HepG2 (cell line): ENCODE results near the gene SPTSSA. TPM values are rescaled to one million over a fixed set of nuclear protein-coding genes. Genes with fewer than 3 reads are reported as not detected.
A peak's percentile ranks its signal among the peaks of the same experiment; 100 is the strongest.

Experiments used
- ARNT2 ChIP-seq: sonication (generic); formaldehyde crosslinking; IDR thresholded peaks from 2 replicates; pipeline ENCODE4 v1.8.0; 2022; ENCODE audit warnings: mild to moderate bottlenecking, low read depth, missing genetic modification reagents, moderate library complexity
- EEA1 ChIP-seq: sonication (generic); formaldehyde crosslinking; IDR thresholded peaks from 2 replicates; pipeline ENCODE4 v1.5.1; 2020; ENCODE audit warnings: mild to moderate bottlenecking, missing genetic modification reagents, borderline replicate concordance
- KDM5A ChIP-seq: fragments of 200-600 bp; sonication (generic); IDR thresholded peaks from 2 replicates; pipeline ENCODE4 v1.7.0; 2018; ENCODE audit warnings: antibody characterized with exemption, mild to moderate bottlenecking, low read length, borderline replicate concordance
- RARA ChIP-seq: IDR thresholded peaks from 2 replicates; pipeline ENCODE4 v1.6.1; 2016; ENCODE audit warnings: missing genetic modification reagents, missing compliant biosample characterization
- RBM39 ChIP-seq: fragments of 200-400 bp; formaldehyde crosslinking; IDR thresholded peaks from one replicate; pipeline ENCODE4 v1.6.1; 2018; ENCODE audit warnings: antibody characterized with exemption, mild to moderate bottlenecking, low read depth, low read length; ENCODE audit not compliant: poor library complexity, severe bottlenecking
- RFXANK ChIP-seq: IDR thresholded peaks from 2 replicates; pipeline ENCODE4 v1.6.1; 2016
- SETDB1 ChIP-seq: sonication (generic); formaldehyde crosslinking; IDR thresholded peaks from 2 replicates; pipeline ENCODE4 v1.5.1; 2020; ENCODE audit warnings: missing genetic modification reagents, mild to moderate bottlenecking, borderline replicate concordance
- ZFP1 ChIP-seq: IDR thresholded peaks from 2 replicates; pipeline ENCODE4 v1.6.1; 2016
- ZNF232 ChIP-seq: sonication (generic); formaldehyde crosslinking; IDR thresholded peaks from 2 replicates; pipeline ENCODE4 v1.4.0; 2020; ENCODE audit warnings: missing genetic modification reagents, borderline replicate concordance
- ZNF33A ChIP-seq: sonication (generic); formaldehyde crosslinking; IDR thresholded peaks from 2 replicates; pipeline ENCODE4 v1.5.1; 2020; ENCODE audit warnings: missing genetic modification reagents, mild to moderate bottlenecking, moderate library complexity, borderline replicate concordance
- ZNF850 ChIP-seq: sonication (generic); formaldehyde crosslinking; conservative IDR thresholded peaks from 2 replicates; pipeline ENCODE4 v1.9.0; 2021; ENCODE audit warnings: mild to moderate bottlenecking, missing genetic modification reagents
- ZNF879 ChIP-seq: sonication (generic); formaldehyde crosslinking; IDR thresholded peaks from 2 replicates; pipeline ENCODE4 v1.8.1; 2023; ENCODE audit warnings: missing genetic modification reagents
- ZSCAN20 ChIP-seq: sonication (generic); formaldehyde crosslinking; IDR thresholded peaks from 2 replicates; pipeline ENCODE4 v1.4.0; 2020; ENCODE audit warnings: missing genetic modification reagents, mild to moderate bottlenecking, borderline replicate concordance
- ZSCAN21 ChIP-seq: sonication (generic); formaldehyde crosslinking; IDR thresholded peaks from 2 replicates; pipeline ENCODE4 v1.8.0; 2022; ENCODE audit warnings: mild to moderate bottlenecking, missing genetic modification reagents, moderate library complexity, borderline replicate concordance
- polyA plus RNA-seq, 8 experiments: library from polyadenylated mRNA; depleted of rRNA in 3 of 8; stranded (reverse) in 7 of 8; unstranded in 1 of 8; fragments of >200 nt; fragmentation: Illumina TruSeq in 4 of 8; extraction: Trizol in 4 of 8; gene quantifications; 2 replicates each; pipeline versions ENCODE4 v1.2.1 to v1.2.3, GENCODE V29; 2011 to 2016; ENCODE audit warnings: low read depth in 4 of 8, missing spikeins in 1 of 8, mixed read lengths in 1 of 8; ENCODE audit not compliant: insufficient read depth in 1 of 8
- total RNA-seq, 5 experiments: library from RNA; depleted of rRNA; stranded (reverse); fragments of >200 nt; fragmentation: Illumina TruSeq; extraction: Trizol; gene quantifications; 2 replicates each; pipeline ENCODE4 v1.2.3, GENCODE V29; 2016; ENCODE audit warnings: low read depth in 1 of 5
- TF ChIP-seq, protein P1 (sequence below): sonication (generic); formaldehyde crosslinking; conservative IDR thresholded peaks from 2 replicates; pipeline ENCODE4 v1.8.0; 2022; ENCODE audit warnings: low read depth, missing genetic modification reagents
- TF ChIP-seq, protein P2 (sequence below), 2 experiments: sonication (generic) in 1 of 2; formaldehyde crosslinking in 1 of 2; IDR thresholded peaks; 2 replicates each; pipeline versions ENCODE4 v1.4.0 to v1.6.1; 2016 to 2020; ENCODE audit warnings: borderline replicate concordance in 1 of 2, low read depth in 1 of 2, mild to moderate bottlenecking in 1 of 2, missing genetic modification reagents in 1 of 2
- TF ChIP-seq, protein P3 (sequence below): sonication (generic); formaldehyde crosslinking; IDR thresholded peaks from 2 replicates; pipeline ENCODE4 v1.4.0; 2020; ENCODE audit warnings: missing genetic modification reagents
- TF ChIP-seq, protein P4 (sequence below): sonication (generic); formaldehyde crosslinking; IDR thresholded peaks from 2 replicates; pipeline ENCODE4 v1.8.1; 2022; ENCODE audit warnings: low read depth, mild to moderate bottlenecking, missing genetic modification reagents
- TF ChIP-seq, protein P5 (sequence below): sonication (generic); formaldehyde crosslinking; IDR thresholded peaks from 2 replicates; pipeline ENCODE4 v1.4.0; 2020; ENCODE audit warnings: missing genetic modification reagents, low read depth, mild to moderate bottlenecking, borderline replicate concordance

The SPTSSA gene
- total and polyA plus RNA-seq, 2 of the 13 experiments (the other 11 are each of a cell fraction or from before 2014, with no cell fraction given) = 19.1 to 86.1 TPM

DNA sequence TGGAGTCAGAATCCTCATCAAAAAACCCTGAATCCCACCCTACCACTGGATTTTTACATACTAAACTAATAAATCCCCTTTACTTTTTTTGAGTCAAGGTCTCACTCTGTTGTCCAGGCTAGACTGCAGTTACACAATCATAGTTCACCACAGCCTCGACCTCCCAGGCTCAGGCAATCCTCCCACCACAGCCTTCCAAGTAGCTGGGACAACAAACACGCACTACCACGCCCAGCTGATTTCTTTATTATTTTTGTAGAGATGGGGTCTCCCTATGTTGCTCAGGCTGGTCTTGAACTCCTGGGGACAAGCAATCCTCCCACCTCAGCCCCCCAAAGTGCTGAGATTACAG lies 24.3 kb downstream of the SPTSSA start (continued):
- TF ChIP-seq ZSCAN21 (CRISPR knock-in tag) = no peak
- 0 out of 2 replicates have a peak, but pooled peaks have one; percentile 22 for TF ChIP-seq ZNF33A
- no peak for TF ChIP-seq ARNT2 (CRISPR knock-in tag)
- TF ChIP-seq KDM5A = no peak
- TF ChIP-seq ZNF850 (CRISPR knock-in tag) = no peak
- TF ChIP-seq ZNF232 = no peak
- TF ChIP-seq ZFP1 = no peak; the same call in 1 of the 2 replicates
- TF ChIP-seq SETDB1 (CRISPR knock-in tag) = no peak
- no peak for TF ChIP-seq ZNF879
- TF ChIP-seq, protein P1, sequence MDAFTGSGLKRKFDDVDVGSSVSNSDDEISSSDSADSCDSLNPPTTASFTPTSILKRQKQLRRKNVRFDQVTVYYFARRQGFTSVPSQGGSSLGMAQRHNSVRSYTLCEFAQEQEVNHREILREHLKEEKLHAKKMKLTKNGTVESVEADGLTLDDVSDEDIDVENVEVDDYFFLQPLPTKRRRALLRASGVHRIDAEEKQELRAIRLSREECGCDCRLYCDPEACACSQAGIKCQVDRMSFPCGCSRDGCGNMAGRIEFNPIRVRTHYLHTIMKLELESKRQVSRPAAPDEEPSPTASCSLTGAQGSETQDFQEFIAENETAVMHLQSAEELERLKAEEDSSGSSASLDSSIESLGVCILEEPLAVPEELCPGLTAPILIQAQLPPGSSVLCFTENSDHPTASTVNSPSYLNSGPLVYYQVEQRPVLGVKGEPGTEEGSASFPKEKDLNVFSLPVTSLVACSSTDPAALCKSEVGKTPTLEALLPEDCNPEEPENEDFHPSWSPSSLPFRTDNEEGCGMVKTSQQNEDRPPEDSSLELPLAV (CRISPR knock-in tag) = no peak
- no peak for TF ChIP-seq EEA1 (CRISPR knock-in tag)
- TF ChIP-seq RFXANK (CRISPR knock-in tag) = peak; percentile 26; the same call in 1 of the 2 replicates
- TF ChIP-seq RARA (CRISPR knock-in tag) = no peak
- TF ChIP-seq ZSCAN20 (CRISPR knock-in tag) = no peak
- TF ChIP-seq, protein P2, sequence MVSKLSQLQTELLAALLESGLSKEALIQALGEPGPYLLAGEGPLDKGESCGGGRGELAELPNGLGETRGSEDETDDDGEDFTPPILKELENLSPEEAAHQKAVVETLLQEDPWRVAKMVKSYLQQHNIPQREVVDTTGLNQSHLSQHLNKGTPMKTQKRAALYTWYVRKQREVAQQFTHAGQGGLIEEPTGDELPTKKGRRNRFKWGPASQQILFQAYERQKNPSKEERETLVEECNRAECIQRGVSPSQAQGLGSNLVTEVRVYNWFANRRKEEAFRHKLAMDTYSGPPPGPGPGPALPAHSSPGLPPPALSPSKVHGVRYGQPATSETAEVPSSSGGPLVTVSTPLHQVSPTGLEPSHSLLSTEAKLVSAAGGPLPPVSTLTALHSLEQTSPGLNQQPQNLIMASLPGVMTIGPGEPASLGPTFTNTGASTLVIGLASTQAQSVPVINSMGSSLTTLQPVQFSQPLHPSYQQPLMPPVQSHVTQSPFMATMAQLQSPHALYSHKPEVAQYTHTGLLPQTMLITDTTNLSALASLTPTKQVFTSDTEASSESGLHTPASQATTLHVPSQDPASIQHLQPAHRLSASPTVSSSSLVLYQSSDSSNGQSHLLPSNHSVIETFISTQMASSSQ (IDR thresholded peaks at IDR 0.05; ENCODE audit: low read depth) = no peak
- TF ChIP-seq, protein P2 (CRISPR knock-in tag; IDR thresholded peaks at IDR 0.05; ENCODE audit: borderline replicate concordance) = 0 out of 2 replicates have a peak, but pooled peaks have one; percentile 22
- no peak for TF ChIP-seq RBM39
- TF ChIP-seq, protein P3, sequence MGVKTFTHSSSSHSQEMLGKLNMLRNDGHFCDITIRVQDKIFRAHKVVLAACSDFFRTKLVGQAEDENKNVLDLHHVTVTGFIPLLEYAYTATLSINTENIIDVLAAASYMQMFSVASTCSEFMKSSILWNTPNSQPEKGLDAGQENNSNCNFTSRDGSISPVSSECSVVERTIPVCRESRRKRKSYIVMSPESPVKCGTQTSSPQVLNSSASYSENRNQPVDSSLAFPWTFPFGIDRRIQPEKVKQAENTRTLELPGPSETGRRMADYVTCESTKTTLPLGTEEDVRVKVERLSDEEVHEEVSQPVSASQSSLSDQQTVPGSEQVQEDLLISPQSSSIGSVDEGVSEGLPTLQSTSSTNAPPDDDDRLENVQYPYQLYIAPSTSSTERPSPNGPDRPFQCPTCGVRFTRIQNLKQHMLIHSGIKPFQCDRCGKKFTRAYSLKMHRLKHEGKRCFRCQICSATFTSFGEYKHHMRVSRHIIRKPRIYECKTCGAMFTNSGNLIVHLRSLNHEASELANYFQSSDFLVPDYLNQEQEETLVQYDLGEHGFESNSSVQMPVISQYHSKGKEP = no peak
- TF ChIP-seq, protein P4, sequence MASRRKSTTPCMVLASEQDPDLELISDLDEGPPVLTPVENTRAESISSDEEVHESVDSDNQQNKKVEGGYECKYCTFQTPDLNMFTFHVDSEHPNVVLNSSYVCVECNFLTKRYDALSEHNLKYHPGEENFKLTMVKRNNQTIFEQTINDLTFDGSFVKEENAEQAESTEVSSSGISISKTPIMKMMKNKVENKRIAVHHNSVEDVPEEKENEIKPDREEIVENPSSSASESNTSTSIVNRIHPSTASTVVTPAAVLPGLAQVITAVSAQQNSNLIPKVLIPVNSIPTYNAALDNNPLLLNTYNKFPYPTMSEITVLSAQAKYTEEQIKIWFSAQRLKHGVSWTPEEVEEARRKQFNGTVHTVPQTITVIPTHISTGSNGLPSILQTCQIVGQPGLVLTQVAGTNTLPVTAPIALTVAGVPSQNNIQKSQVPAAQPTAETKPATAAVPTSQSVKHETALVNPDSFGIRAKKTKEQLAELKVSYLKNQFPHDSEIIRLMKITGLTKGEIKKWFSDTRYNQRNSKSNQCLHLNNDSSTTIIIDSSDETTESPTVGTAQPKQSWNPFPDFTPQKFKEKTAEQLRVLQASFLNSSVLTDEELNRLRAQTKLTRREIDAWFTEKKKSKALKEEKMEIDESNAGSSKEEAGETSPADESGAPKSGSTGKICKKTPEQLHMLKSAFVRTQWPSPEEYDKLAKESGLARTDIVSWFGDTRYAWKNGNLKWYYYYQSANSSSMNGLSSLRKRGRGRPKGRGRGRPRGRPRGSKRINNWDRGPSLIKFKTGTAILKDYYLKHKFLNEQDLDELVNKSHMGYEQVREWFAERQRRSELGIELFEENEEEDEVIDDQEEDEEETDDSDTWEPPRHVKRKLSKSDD = no peak
- TF ChIP-seq, protein P5, sequence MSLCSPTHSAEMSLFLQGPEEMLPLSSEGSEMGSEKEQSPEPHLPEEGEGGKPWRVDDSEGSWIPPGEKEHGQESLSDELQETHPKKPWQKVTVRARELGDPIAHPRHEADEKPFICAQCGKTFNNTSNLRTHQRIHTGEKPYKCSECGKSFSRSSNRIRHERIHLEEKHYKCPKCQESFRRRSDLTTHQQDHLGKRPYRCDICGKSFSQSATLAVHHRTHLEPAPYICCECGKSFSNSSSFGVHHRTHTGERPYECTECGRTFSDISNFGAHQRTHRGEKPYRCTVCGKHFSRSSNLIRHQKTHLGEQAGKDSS (CRISPR knock-in tag) = no peak
